Progenitor cell of endocrine pancreas (in vitro differentiated cells): ENCODE results near the gene ZNF526. TPM values are rescaled to one million over a fixed set of nuclear protein-coding genes. Genes with fewer than 3 reads are reported as not detected.
A peak's percentile ranks its signal among the peaks of the same experiment; 100 is the strongest.

ENCODE experiments used
- DNase-seq: peaks from one replicate; pipeline ENCODE4 v3.0.0; 2021; ENCODE audit warnings: low spot score; ENCODE audit not compliant: unreplicated experiment
- H3K27ac Mint-ChIP-seq: 2 replicates; pipeline ENCODE4 v1.8.0; 2021; ENCODE audit warnings: mild to moderate bottlenecking, moderate library complexity, mixed read lengths
- H3K27me3 Mint-ChIP-seq: 2 replicates; pipeline ENCODE4 v1.8.0; 2021; ENCODE audit warnings: mixed read lengths
- H3K36me3 Mint-ChIP-seq: 2 replicates; pipeline ENCODE4 v1.8.0; 2022; ENCODE audit warnings: mixed read lengths; ENCODE audit not compliant: insufficient read depth
- H3K4me1 Mint-ChIP-seq: 2 replicates; pipeline ENCODE4 v1.8.0; 2021; ENCODE audit warnings: low read depth, mixed read lengths
- H3K4me3 Mint-ChIP-seq: 2 replicates; pipeline ENCODE4 v1.8.0; 2021; ENCODE audit warnings: low read depth, mild to moderate bottlenecking, moderate library complexity, mixed read lengths
- H3K9me3 Mint-ChIP-seq: 2 replicates; pipeline ENCODE4 v1.8.0; 2021; ENCODE audit warnings: low read depth, mixed read lengths
- CTCF ChIP-seq: fragments of 200-600 bp; sonication (generic); IDR thresholded peaks from one replicate; pipeline ENCODE4 v1.5.0; 2021; ENCODE audit warnings: antibody characterized with exemption, mild to moderate bottlenecking; ENCODE audit not compliant: unreplicated experiment
- total RNA-seq: library from RNA; stranded (reverse); gene quantifications from 2 replicates; pipeline ENCODE4 v1.2.1, GENCODE V29; 2021

The ZNF526 gene
- total RNA-seq, 1 donor from 2014 or later: 21.1 TPM

- no peaks in the 10 kb centered on the region for H3K9me3 Mint-ChIP-seq
- H3K27ac Mint-ChIP-seq: peak overlapping the region; percentile 7
Measured at GRCh38 chr19:42208612-42209011, 11.5 kb upstream of the ZNF526 start.

GRCh38 chr19:42212886-42213285, 7.2 kb upstream of the ZNF526 start:
- no peak for DNase-seq
- peaks cover 11% of the 10 kb centered on the region for H3K36me3 Mint-ChIP-seq
- H3K4me3 Mint-ChIP-seq: no peak overlapping the region
- H3K4me1 Mint-ChIP-seq: peaks cover 17% of the 10 kb centered on the region
- no peaks in the 10 kb centered on the region for H3K9me3 Mint-ChIP-seq
- H3K27ac Mint-ChIP-seq: no peak overlapping the region
- no peaks in the 10 kb centered on the region for H3K27me3 Mint-ChIP-seq
- no peak for TF ChIP-seq CTCF

More at GRCh38 chr19:42208612-42209011, 11.5 kb upstream of the ZNF526 start:
- Mint-ChIP-seq H3K4me1 (peaks cover under 1% of the 10 kb centered on the region), H3K4me3 (no peak overlapping the region), H3K27me3 (no peaks in the 10 kb centered on the region), H3K36me3 (peaks cover 19% of the 10 kb centered on the region)
- no peak for TF ChIP-seq CTCF
- no peak for DNase-seq

- Mint-ChIP-seq H3K4me3 (peak overlapping the region; percentile 90), H3K4me1 (peaks cover 26% of the 10 kb centered on the region), H3K27ac (no peak overlapping the region), H3K27me3 (no peaks in the 10 kb centered on the region), H3K36me3 (peaks cover 7% of the 10 kb centered on the region), H3K9me3 (no peaks in the 10 kb centered on the region)
- no peak for DNase-seq
- TF ChIP-seq CTCF: no peak
Measured at GRCh38 chr19:42214810-42215485, 5.2 kb upstream of the ZNF526 start.

GRCh38 chr19:42216653-42217519, 3.2 kb upstream of the ZNF526 start:
- peaks cover 6% of the 10 kb centered on the region for H3K36me3 Mint-ChIP-seq
- peak overlapping the region; percentile 90 for H3K4me3 Mint-ChIP-seq
- peak overlapping the region; percentile 98 for H3K27ac Mint-ChIP-seq
- peaks cover 34% of the 10 kb centered on the region for H3K4me1 Mint-ChIP-seq
- H3K9me3 Mint-ChIP-seq: no peaks in the 10 kb centered on the region
- DNase-seq: peak; percentile 46
- TF ChIP-seq CTCF: no peak
- no peaks in the 10 kb centered on the region for H3K27me3 Mint-ChIP-seq

GRCh38 chr19:42217520-42218437, 2.3 kb upstream of the ZNF526 start, which contains the start of gene DEDD2:
Gene DEDD2 (minus strand): TSS chr19:42217677. CDS start chr19:42217007, 670 bp downstream.
- Mint-ChIP-seq H3K4me1 (peaks cover 34% of the 10 kb centered on the region), H3K36me3 (peaks cover 9% of the 10 kb centered on the region), H3K4me3 (peak within 1 kb of the TSS; percentile 90), H3K27ac (peak within 1 kb of the TSS; percentile 98), H3K27me3 (no peaks in the 10 kb centered on the region), H3K9me3 (no peaks in the 10 kb centered on the region)
- peak; percentile 99 for DNase-seq
- TF ChIP-seq CTCF: no peak
